Nucleus accumbens (tissue), 56 donors: ENCODE data around the gene GMNN.
A peak's percentile ranks its signal among the peaks of the same experiment; 100 is the strongest.
"Not testable (repeated sequence)": the region's sequence is repeated elsewhere in the genome, so short reads cannot be mapped to it uniquely, and the experiment has no call there.

Experiments used
- DNase-seq, 56 donors: peaks; one replicate each; lab custom pipeline; 2025; lab: John Stamatoyannopoulos, UW

The GMNN gene

DNA sequence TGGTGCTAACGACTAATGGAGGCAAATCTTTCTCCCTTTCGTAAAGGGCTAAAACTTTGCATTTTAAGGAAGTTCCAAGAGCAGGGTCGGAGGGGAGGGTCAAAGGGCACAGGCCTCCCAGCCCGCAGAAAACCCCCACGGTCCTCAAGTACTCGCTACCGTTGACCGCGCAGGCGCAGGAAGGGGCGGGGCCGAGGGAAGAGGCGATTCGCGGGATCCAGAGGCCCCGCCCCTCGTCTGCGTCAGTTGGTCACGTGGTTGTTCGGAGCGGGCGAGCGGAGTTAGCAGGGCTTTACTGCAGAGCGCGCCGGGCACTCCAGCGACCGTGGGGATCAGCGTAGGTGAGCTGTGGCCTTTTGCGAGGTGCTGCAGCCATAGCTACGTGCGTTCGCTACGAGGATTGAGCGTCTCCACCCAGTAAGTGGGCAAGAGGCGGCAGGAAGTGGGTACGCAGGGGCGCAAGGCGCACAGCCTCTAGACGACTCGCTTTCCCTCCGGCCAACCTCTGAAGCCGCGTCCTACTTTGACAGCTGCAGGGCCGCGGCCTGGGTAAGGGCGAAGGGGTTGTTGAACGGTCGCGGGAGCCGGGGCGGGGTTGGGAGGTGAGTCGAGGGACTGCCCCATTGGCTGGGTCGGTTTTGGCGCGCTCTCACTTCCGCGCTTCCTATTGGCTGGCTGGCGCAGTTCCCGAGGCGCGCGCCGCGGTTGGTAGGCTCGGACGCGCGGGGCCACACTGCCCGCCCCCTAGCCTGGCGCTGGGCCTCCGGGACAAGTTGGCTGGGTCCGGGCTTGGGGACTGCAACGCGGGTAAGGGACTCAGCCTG, at the start of gene GMNN:
TSS of gene GMNN (plus strand) at position 242 of the 824 bp plus-strand sequence. CDS start 2,310 bp downstream, outside the sequence.
- peak; percentile 61 to 99 (median 92) for DNase-seq

DNA sequence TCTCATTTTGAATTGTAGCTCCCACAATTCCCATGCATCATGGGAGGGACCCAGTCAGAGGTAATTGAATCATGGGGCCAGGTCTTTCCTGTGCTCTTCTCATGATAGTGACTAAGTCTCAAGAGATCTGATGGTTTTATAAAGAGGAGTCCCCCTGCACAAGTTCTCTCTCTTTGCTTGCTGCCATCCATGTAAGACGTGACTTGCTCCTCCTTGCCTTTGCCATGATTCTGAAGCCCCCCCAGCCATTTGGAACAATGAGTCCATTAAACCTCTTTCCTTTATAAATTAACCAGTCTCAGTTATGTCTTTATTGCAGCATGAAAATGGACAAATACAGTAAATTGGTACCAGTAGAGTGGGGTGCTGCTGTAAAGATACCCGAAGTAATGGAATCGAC, 44.1 kb upstream of the GMNN start:
- not testable (repeated sequence) for DNase-seq

DNA sequence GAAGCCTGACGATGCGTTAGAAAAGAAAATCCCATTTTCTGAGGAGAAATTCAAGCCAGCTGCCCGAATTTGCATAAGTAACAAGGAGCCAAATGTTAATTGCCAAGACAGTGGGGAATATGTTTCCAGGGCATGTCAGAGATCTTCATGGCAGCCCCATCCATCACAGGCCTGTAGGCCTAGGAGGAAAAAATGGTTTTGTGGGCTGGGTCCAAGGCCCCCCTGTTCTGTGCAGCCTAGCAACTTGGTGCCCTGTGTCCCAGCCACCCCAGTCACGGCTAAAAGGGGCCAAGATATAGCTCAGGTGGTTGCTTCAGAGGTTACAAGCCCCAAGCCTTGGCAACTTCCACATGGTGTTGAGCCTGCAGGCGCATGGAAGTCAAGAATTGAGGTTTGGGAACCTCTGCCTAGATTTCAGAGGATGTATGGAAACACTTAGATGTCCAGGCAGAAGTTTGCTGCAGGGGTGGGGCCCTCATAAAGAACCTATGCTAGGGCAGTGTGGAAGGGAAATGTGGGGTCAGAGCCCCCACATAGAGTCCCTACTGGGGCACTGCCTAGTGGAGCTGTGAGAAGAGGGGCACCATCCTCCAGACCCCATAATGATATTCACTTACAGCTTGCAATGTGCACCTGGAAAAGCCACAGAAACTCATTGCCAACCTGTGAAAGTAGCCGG, 43.1 kb upstream of the GMNN start:
- not testable (repeated sequence) for DNase-seq

- DNase-seq, result no peak
Measured at GRCh38 chr6:24734166-24734565, 40.6 kb upstream of the GMNN start.

- not testable (repeated sequence) for DNase-seq
Measured at GRCh38 chr6:24734710-24735109, 40.0 kb upstream of the GMNN start.

- DNase-seq, result no peak
Measured at GRCh38 chr6:24738741-24739140, 36.0 kb upstream of the GMNN start.

GRCh38 chr6:24740861-24741260, 33.9 kb upstream of the GMNN start:
- no peak for DNase-seq

DNA sequence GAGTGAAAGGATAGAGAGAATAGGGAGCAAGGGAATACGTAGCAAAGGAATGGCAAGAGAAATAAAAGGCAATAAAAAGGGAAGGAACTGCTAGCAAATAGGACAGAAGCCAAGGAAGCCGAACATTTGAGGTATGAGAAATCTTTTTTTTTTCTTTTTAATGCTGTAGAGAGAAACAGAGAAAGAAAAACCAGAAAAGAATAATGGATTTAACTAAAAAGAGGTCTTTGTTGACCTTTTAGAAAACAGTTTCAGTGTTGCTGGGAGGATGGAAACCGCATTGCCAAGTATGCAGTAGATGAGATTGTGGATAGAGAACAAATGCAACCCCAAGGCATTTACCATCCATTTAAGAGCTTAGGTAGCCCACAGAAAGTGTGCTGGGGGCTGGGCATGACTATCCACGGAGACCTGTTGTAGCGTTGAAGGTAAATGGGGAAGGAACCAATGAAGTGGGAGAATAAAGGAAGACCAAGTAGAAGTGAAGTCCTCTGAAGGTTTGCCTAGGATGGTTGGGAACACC, 32.5 kb upstream of the GMNN start:
- DNase-seq, result no peak

- peak in 2 of 56 donors; percentile 5 to 14 for DNase-seq
Measured at GRCh38 chr6:24743265-24743943, 31.3 kb upstream of the GMNN start.

DNA sequence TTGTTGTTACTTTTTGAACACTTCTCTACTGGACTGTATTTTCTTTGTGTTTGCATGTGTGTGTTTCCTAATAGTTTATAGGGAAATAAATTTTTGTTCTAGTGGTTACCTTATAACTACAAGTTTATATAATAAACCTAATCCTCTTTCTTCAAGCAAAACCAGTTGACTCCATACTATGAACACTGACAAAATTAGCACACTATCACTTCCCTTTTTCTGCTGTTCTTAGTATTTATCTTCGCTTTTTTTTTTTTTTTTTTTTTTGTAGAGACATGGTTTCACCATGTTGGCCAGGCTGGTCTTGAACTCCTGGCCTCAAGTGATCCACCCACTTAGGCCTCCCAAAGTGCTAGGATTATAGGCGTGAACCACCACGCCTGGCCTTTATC, 30.8 kb upstream of the GMNN start:
- DNase-seq, result no peak

- DNase-seq, result peak in 4 of 56 donors; percentile 0 to 31 (median 10)
Measured at GRCh38 chr6:24744911-24745310, 29.8 kb upstream of the GMNN start.

DNA sequence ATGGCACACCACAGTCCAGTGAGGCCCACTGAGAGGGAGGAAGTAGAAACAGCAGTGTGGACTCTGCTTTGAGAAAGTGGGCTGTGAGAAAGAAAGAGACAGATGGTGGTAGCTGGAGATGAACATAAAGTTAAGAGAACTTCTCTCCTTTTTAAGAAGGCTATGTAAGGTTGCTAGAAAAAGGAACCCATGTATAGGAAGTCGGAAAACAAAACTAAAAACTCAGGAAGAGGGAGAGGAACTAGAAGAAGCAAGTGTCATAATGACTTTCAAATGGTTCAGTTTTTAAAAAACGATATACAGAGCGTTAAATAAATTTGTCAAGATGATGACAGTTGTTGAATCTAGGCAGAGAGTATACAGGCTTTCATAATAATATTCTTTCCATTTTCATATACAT, 25.4 kb upstream of the GMNN start:
- no peak for DNase-seq

DNA sequence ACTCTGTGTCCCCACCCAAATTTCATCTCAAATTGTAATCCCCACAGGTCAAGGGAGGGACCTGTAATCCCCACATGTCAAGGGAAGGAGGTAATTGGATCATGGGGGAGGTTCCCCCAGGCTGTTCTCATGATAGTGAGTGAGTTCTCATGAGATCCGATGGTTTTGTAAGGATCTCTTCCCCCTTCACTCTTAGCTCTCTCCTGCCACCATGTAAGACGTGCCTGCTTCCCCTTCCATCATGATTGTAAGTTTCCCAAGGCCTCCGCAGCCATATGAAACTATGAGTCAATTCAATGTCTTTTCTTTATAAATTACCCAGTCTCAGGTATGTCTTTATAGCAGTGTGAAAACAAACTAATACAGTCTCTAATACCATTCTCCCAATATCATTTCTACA, 23.9 kb upstream of the GMNN start:
- not testable (repeated sequence) for DNase-seq

- DNase-seq, result no peak
Measured at GRCh38 chr6:24752503-24752902, 22.2 kb upstream of the GMNN start.

DNA sequence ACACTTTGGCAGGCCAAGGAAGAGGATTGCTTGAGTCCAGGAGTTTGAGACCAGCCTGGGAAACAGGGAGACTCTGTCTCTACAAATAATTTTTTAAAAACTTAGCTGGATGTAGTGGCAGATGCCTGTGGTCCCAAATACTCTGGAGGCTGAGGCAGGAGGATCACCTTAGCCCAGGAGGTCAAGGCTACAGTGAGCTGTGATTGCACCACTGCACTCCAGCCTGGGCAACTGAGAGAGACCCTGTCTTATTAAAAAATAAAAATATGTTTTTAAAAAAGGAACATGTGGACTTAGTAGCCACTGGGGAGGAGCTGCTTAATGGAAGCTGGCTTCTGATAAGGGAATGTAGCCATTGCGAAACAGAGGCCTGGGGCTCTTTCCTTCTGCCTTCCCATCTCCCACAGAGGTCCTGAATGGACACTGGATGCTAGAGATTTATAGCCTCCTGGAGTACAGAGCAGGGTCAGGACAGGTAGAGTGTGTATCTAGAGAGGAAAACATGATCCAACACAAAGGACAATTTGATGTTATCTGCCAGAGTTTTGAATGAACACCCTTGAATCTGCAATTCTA, 21.7 kb upstream of the GMNN start:
- DNase-seq, result no peak

- DNase-seq, result no peak
Measured at GRCh38 chr6:24753545-24753944, 21.2 kb upstream of the GMNN start.

DNA sequence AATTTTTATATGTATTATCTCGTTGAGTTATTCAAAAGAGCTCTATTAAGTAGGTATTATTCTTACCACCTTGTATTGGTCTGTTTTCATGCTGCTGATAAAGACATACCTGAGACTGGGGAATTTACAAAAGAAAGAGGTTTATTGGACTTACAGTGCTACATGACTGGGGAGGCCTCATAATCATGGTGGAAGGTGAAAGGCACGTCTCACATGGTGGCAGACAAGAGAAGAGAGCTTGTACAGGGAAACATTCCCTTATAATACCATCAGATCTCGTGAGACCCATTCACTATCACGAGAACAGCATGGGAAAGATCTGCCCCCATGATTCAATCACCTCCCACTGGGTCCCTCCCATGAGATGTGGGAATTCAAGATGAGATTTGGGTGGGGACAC, 20.4 kb upstream of the GMNN start:
- not testable (repeated sequence) for DNase-seq

DNA sequence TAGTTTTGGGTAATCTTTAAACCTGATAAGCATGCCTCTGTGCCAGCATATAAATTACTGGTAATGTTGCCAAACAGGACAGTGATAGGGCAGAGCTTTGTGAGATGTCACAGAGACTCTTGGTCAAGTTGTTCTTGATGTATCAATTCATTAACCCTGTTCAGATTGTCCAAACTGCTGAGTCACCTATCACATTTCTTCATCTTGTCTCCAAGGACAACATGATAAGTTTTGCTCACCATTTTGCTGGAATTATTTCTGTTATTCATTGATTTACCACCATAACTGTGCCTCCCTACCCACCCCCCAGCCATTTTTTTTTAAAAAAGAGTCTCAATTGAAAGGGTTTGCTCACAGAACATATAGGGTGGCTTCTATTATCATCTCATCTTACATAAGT, 19.5 kb upstream of the GMNN start:
- no peak for DNase-seq

DNA sequence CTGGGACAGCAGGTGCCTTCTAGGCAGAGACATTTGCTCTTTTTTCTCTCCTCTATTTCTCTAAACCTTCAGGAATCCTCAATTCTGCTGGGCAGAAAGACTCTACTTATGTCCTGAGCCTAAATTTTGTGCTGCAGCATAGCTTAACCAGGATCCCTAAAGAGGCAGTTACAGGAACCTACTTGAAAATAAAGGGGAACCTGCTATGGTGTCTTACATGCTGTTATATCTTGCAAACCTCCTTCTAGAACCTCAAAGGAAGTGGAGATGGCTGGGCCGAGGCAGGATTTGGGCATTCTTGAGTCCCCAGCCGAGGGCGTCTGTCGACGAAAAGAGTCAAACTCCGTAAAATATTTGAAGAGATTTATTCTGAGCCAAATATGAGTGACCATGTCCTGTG, 17.1 kb upstream of the GMNN start:
- DNase-seq, result no peak

DNA sequence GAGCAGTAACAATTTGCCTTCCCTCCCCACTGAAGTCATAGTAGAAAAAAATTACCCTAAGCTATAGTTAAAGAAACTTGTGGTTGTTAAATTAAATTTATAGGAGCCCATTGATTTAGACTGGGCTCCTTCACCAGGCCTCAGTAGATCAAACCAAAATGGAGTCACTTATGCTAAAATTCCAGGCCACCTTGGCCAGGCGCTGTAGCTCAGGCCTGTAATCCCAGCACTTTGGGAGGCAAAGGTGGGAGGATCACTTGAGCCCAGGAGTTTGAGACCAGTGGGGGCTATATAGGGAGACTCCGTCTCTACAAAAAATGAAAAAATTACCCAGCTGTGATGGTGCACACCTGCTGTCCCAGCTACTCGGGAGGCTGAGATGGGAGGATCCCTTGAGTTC, 15.0 kb upstream of the GMNN start:
- no peak for DNase-seq

GRCh38 chr6:24760210-24760609, 14.5 kb upstream of the GMNN start:
- no peak for DNase-seq
